Fibroblast of the aortic adventitia (primary cell): ENCODE measurements around the gene TRMT10A. TPM values are rescaled to one million over a fixed set of nuclear protein-coding genes. Genes with fewer than 3 reads are reported as not detected.

Source experiments
- DNase-seq: peaks from one replicate; pipeline ENCODE4 v3.0.0-alpha.2; 2010; ENCODE audit warnings: low read depth
- H3K4me3 ChIP-seq: 2 replicates; pipeline ENCODE4 v1.5.1; 2011; ENCODE audit warnings: low read depth, mild to moderate bottlenecking, control low read depth, low read length, moderate library complexity
- CTCF ChIP-seq: IDR thresholded peaks from 2 replicates; pipeline ENCODE4 v1.5.1; 2011; ENCODE audit warnings: mild to moderate bottlenecking, low read length, control low read depth, inconsistent platforms; ENCODE audit not compliant: insufficient read depth
- total RNA-seq: library from RNA; depleted of rRNA; stranded (reverse); fragments of >200 nt; gene quantifications from 2 replicates; pipeline ENCODE4 v1.2.3, GENCODE V29; 2012; ENCODE audit warnings: low replicate concordance

The TRMT10A gene
- total RNA-seq, 1 donor, result 8.9 TPM

- no peak for TF ChIP-seq CTCF
- no peak for DNase-seq
These were observed 31.0 kb upstream of the TRMT10A start for GRCh38 chr4:99594818-99595217.

GRCh38 chr4:99593781-99594641 lies 30.2 kb upstream of the TRMT10A start:
- DNase-seq, result no peak
- TF ChIP-seq CTCF, result no peak

More at GRCh38 chr4:99594818-99595217, 31.0 kb upstream of the TRMT10A start:
- no peak overlapping the region for H3K4me3 ChIP-seq

GRCh38 chr4:99591757-99592156 lies 27.9 kb upstream of the TRMT10A start:
- no peak for DNase-seq
- H3K4me3 ChIP-seq, result no peak overlapping the region
- TF ChIP-seq CTCF, result no peak

More at GRCh38 chr4:99593781-99594641, 30.2 kb upstream of the TRMT10A start:
- no peak overlapping the region for H3K4me3 ChIP-seq

- no peak for TF ChIP-seq CTCF
- DNase-seq, result no peak
- H3K4me3 ChIP-seq, result no peak overlapping the region
These were observed 24.0 kb upstream of the TRMT10A start for GRCh38 chr4:99587803-99588202.

- H3K4me3 ChIP-seq, result no peak overlapping the region
- no peak for TF ChIP-seq CTCF
- no peak for DNase-seq
These were observed 23.5 kb upstream of the TRMT10A start for GRCh38 chr4:99587309-99587708.

GRCh38 chr4:99586797-99587196 lies 23.0 kb upstream of the TRMT10A start:
- H3K4me3 ChIP-seq, result no peak overlapping the region
- no peak for DNase-seq
- TF ChIP-seq CTCF, result no peak
